GM12878 (cell line): Measurements from ENCODE around the gene GAL. TPM values are rescaled to one million over a fixed set of nuclear protein-coding genes. Genes with fewer than 3 reads are reported as not detected.

Source experiments
- ATAC-seq: fragments of 200-7000 bp; cut with Tn5 transposase; 3 replicates; pipeline ENCODE4 v1.9.1; 2020; ENCODE audit warnings: mild to moderate bottlenecking, moderate library complexity
- BruUV-seq: library from RNA; stranded (reverse); fragments of 400-500 nt; replicated peaks from 2 replicates; lab custom pipeline; 2021; lab: Mats Ljungman, UMichigan
- CTCF ChIA-PET: fragments of 300-600 bp; sonication (Branson Sonifier 250); formaldehyde crosslinking; extraction: SDS; loops from one replicate; lab custom pipeline; 2021; ENCODE audit warnings: inconsistent platforms; lab: Yijun Ruan, JAX
- POLR2A ChIA-PET: fragments of 350-600 bp; formaldehyde crosslinking; extraction: SDS; loops from one replicate; lab custom pipeline; 2021; ENCODE audit warnings: inconsistent platforms; lab: Charles Lee
- RAD21 ChIA-PET: fragments of 300-600 bp; sonication (Branson Sonifier 250); formaldehyde crosslinking; loops from one replicate; lab custom pipeline; 2023; ENCODE audit warnings: antibody characterized with exemption; ENCODE audit not compliant: unreplicated experiment; lab: Charles Lee
- SMC1A ChIA-PET: fragments of 300-600 bp; sonication (Branson Sonifier 250); formaldehyde crosslinking; loops from one replicate; lab custom pipeline; 2023; ENCODE audit not compliant: unreplicated experiment, uncharacterized antibody; lab: Charles Lee
- DNase-seq: peaks from one replicate; pipeline ENCODE4 v3.0.0-alpha.2; 2011; ENCODE audit warnings: low read depth, low spot score
- FAIRE-seq: peaks from 3 replicates; lab custom pipeline; 2011; peaks lifted over from hg19 to GRCh38; lab: Jason Lieb, UNC
- H2AFZ ChIP-seq: 2 replicates; pipeline ENCODE4 v1.6.0; 2011; ENCODE audit warnings: low read depth, low read length, control low read depth; ENCODE audit not compliant: control insufficient read depth
- H3K27ac ChIP-seq: 2 replicates; pipeline ENCODE4 v1.5.1; 2011; ENCODE audit warnings: control low read depth; ENCODE audit not compliant: control insufficient read depth, insufficient read depth
- H3K27me3 ChIP-seq, 2 experiments: replicated peaks in 1 of 2; 2 replicates each; pipeline versions ENCODE4 v1.6.0 to v1.6.1; 2011; ENCODE audit warnings: low read length in 1 of 2; ENCODE audit not compliant: control insufficient read depth in 2 of 2, insufficient read depth in 2 of 2
- H3K36me3 ChIP-seq, 2 experiments: 2 replicates each; pipeline ENCODE4 v1.5.1; 2011; ENCODE audit warnings: low read length in 1 of 2; ENCODE audit not compliant: control insufficient read depth in 2 of 2, insufficient read depth in 2 of 2
- H3K4me1 ChIP-seq: 2 replicates; pipeline ENCODE4 v1.6.1; 2011; ENCODE audit warnings: mild to moderate bottlenecking, low read length, moderate library complexity, mixed read lengths; ENCODE audit not compliant: control insufficient read depth, insufficient read depth
- H3K4me2 ChIP-seq: 2 replicates; pipeline ENCODE4 v1.6.0; 2011; ENCODE audit warnings: control low read depth; ENCODE audit not compliant: control insufficient read depth, insufficient read depth
- H3K4me3 ChIP-seq: fragments of 200-600 bp; sonication (generic); 2 replicates; pipeline ENCODE4 v1.5.1; 2016
- H3K79me2 ChIP-seq: 2 replicates; pipeline ENCODE4 v1.6.0; 2011; ENCODE audit warnings: low read length; ENCODE audit not compliant: control insufficient read depth, insufficient read depth
- H3K9ac ChIP-seq: 2 replicates; pipeline ENCODE4 v1.8.0; 2011; ENCODE audit warnings: low read length, control low read depth, mixed read lengths; ENCODE audit not compliant: control insufficient read depth, insufficient read depth
- H3K9me3 ChIP-seq: replicated peaks from 3 replicates; pipeline ENCODE4 v1.5.1; 2011; ENCODE audit warnings: mild to moderate bottlenecking, low read length; ENCODE audit not compliant: control insufficient read depth, insufficient read depth
- H4K20me1 ChIP-seq: 2 replicates; pipeline ENCODE4 v1.6.0; 2011; ENCODE audit not compliant: control insufficient read depth, insufficient read depth
- BCLAF1 ChIP-seq: fragments of 450-650 bp; IDR thresholded peaks from 2 replicates; pipeline ENCODE4 v1.6.1; 2017; ENCODE audit warnings: antibody characterized with exemption, mild to moderate bottlenecking, moderate library complexity
- CEBPZ ChIP-seq: fragments of 150-350 bp; IDR thresholded peaks from 2 replicates; pipeline ENCODE4 v1.6.1; 2016; ENCODE audit warnings: low read depth, low read length
- CREM ChIP-seq: IDR thresholded peaks from 2 replicates; pipeline ENCODE4 v1.6.1; 2014; ENCODE audit warnings: antibody characterized with exemption, low read depth
- E2F8 ChIP-seq: fragments of 450-650 bp; IDR thresholded peaks from 2 replicates; pipeline ENCODE4 v1.6.1; 2018; ENCODE audit warnings: mild to moderate bottlenecking, low read depth, moderate library complexity; ENCODE audit not compliant: partially characterized antibody
- EGR1 ChIP-seq, 2 experiments: IDR thresholded peaks; 1 replicate in 1 of 2; 2 replicates in 1 of 2; pipeline ENCODE4 v1.6.1; 2011 to 2012; ENCODE audit warnings: low read depth in 2 of 2, low read length in 2 of 2, borderline replicate concordance in 1 of 2, mild to moderate bottlenecking in 1 of 2, moderate library complexity in 1 of 2
- NBN ChIP-seq: fragments of 450-650 bp; IDR thresholded peaks from 2 replicates; pipeline ENCODE4 v1.6.1; 2016
- NKRF ChIP-seq: fragments of 450-650 bp; conservative IDR thresholded peaks from 2 replicates; pipeline ENCODE4 v1.6.1; 2017; ENCODE audit warnings: mild to moderate bottlenecking, moderate library complexity
- PAX5 ChIP-seq: IDR thresholded peaks from 2 replicates; pipeline ENCODE4 v1.6.1; 2011; ENCODE audit warnings: low read depth, low read length, borderline replicate concordance
- SMAD1 ChIP-seq: fragments of 450-650 bp; IDR thresholded peaks from 2 replicates; pipeline ENCODE4 v1.6.1; 2018; ENCODE audit warnings: mild to moderate bottlenecking, low read depth; ENCODE audit not compliant: partially characterized antibody
- SP1 ChIP-seq: IDR thresholded peaks from one replicate; pipeline ENCODE4 v1.6.1; 2011; ENCODE audit warnings: low read depth, low read length
- WRNIP1 ChIP-seq: IDR thresholded peaks from 2 replicates; pipeline ENCODE4 v1.6.1; 2011; ENCODE audit warnings: low read depth, low read length, improper control_type of control experiment, borderline replicate concordance
- ZBED1 ChIP-seq: IDR thresholded peaks from 2 replicates; pipeline ENCODE4 v1.6.1; 2016; ENCODE audit warnings: borderline replicate concordance
- ZNF622 ChIP-seq: fragments of 450-650 bp; IDR thresholded peaks from 2 replicates; pipeline ENCODE4 v1.6.1; 2017; ENCODE audit warnings: mild to moderate bottlenecking, inconsistent platforms
- WGBS: methylation state at CpG from one replicate; pipeline ENCODE4 v1.1.6; 2016; ENCODE audit warnings: low lambda C conversion rate; ENCODE audit not compliant: insufficient replicate concordance, insufficient coverage; ENCODE audit errors: missing lambda C conversion rate; 5-methylcytosine and 5-hydroxymethylcytosine counted together
- in situ Hi-C: fragments of 300-500 bp; cut with MboI; formaldehyde crosslinking; loops from 9 replicates; pipeline ENCODE4 v1.14.3; 2018; ENCODE audit warnings: mixed read lengths
- intact Hi-C: fragments of 100-400 bp; cut with micrococcal nuclease; formaldehyde crosslinking; loops from one replicate; pipeline ENCODE4 v1.14.2; 2022; ENCODE audit not compliant: unreplicated experiment
- polyA plus RNA-seq, 11 experiments: library from polyadenylated mRNA; depleted of rRNA in 4 of 11; unstranded in 6 of 11; stranded (reverse) in 5 of 11; fragments of >200 nt; fragmentation: Nextera tagmentation in 4 of 11; fragmentation: Illumina TruSeq in 1 of 11; extraction: Ambion mirVana in 4 of 11; extraction: Trizol in 1 of 11; gene quantifications; 1 replicate in 1 of 11; 2 replicates in 10 of 11; pipeline versions ENCODE4 v1.2.1 to v1.2.3, GENCODE V29; 2011 to 2016; ENCODE audit warnings: inconsistent platforms in 2 of 11, missing spikeins in 2 of 11, low read depth in 1 of 11
- total RNA-seq, 4 experiments: library from RNA; depleted of rRNA in 3 of 4; stranded (reverse); fragments of >200 nt in 3 of 4; fragmentation: Illumina TruSeq in 1 of 4; extraction: Trizol in 1 of 4; gene quantifications; 2 replicates each; pipeline versions ENCODE4 v1.2.1 to v1.2.3, GENCODE V29; 2013 to 2021
- TF ChIP-seq, protein P1 (sequence below): IDR thresholded peaks from 2 replicates; pipeline ENCODE4 v1.6.1; 2012; ENCODE audit warnings: low read depth, low read length, improper control_type of control experiment

The GAL gene
- total and polyA plus RNA-seq, 10 of the 15 experiments (the other 5 are each of a cell fraction or from before 2014, with no cell fraction given): 0.35 TPM; not detected in 9

DNA sequence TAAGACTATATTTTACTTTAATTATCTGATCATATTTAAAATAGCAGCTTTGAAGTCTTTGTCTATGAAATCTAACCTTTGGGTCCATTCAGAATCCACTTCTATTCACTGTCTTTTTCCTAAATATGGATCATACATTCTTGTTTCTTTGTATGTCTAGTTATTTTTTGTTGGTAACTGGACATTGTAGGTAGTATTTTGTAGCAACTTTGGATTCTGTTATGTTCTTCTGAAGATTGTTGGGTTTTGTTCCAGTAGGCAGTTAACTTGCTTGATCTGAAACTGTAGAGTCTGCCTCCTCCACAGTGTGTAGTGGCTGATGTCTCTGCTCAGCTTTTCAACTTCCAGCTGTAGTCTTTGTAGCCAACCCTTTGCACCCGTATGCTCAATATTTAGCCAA lies 37.5 kb upstream of the GAL start:
- Histone ChIP-seq H3K4me1 (no peaks in the 10 kb centered on the region), H3K9ac (no peak overlapping the region), H3K4me2 (no peak overlapping the region), H4K20me1 (no peaks in the 10 kb centered on the region), H3K79me2 (no peaks in the 10 kb centered on the region), H3K9me3 (peaks cover 4% of the 10 kb centered on the region; the same call in 2 of the 3 replicates), H3K27ac (no peak overlapping the region), H2AFZ (no peak overlapping the region), H3K27me3 (no peaks in the 10 kb centered on the region; a peak in 1 of 4 replicates), H3K4me3 (no peak overlapping the region), H3K36me3 (no peaks in the 10 kb centered on the region)
- FAIRE-seq (no peak), DNase-seq (no peak), ATAC-seq (no peak)
- POLR2A ChIA-PET: no interaction called here
- in situ Hi-C loops: no loop called here
- intact Hi-C loops: no loop called here
- BruUV-seq: no TSS peak
- CTCF ChIA-PET: no interaction called here
- SMC1A ChIA-PET: no interaction called here
- 64% methylated on average over 1 of the region's 1 CpG for WGBS
- RAD21 ChIA-PET: no interaction called here
- TF ChIP-seq ZBED1 (no peak), NKRF (no peak), EGR1 (IDR thresholded peaks at IDR 0.05; ENCODE audit: borderline replicate concordance in 1 of 2, low read depth in 2 of 2, low read length in 2 of 2) (no peak), SMAD1 (no peak), NBN (no peak), BCLAF1 (no peak), CREM (no peak), SP1 (no peak), WRNIP1 (no peak), PAX5 (no peak), CEBPZ (no peak), ZNF622 (no peak), E2F8 (no peak)
- TF ChIP-seq, protein P1, sequence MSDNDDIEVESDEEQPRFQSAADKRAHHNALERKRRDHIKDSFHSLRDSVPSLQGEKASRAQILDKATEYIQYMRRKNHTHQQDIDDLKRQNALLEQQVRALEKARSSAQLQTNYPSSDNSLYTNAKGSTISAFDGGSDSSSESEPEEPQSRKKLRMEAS: no peak
